Smooth muscle cell (in vitro differentiated cells): ENCODE measurements around the gene OR10G2. TPM values are rescaled to one million over a fixed set of nuclear protein-coding genes. Genes with fewer than 3 reads are reported as not detected.

Experiments used
- DNase-seq: peaks from one replicate; lab custom pipeline; 2025; ENCODE audit not compliant: unreplicated experiment; lab: John Stamatoyannopoulos, UW
- H2AFZ ChIP-seq: fragments of 200-600 bp; sonication (generic); 2 replicates; pipeline ENCODE4 v1.6.0; 2016; ENCODE audit warnings: antibody characterized with exemption, low read depth, mild to moderate bottlenecking
- H3F3A ChIP-seq: fragments of 200-600 bp; sonication (generic); 2 replicates; pipeline ENCODE4 v1.6.0; 2017; ENCODE audit warnings: antibody characterized with exemption, low read depth
- H3K27ac ChIP-seq: fragments of 200-600 bp; sonication (generic); 2 replicates; pipeline ENCODE4 v1.5.1; 2016; ENCODE audit warnings: low read depth, mild to moderate bottlenecking
- H3K27me3 ChIP-seq: fragments of 200-600 bp; sonication (generic); 2 replicates; pipeline ENCODE4 v1.6.1; 2016; ENCODE audit warnings: low read depth, mild to moderate bottlenecking
- H3K36me3 ChIP-seq: fragments of 200-600 bp; sonication (generic); 2 replicates; pipeline ENCODE4 v1.5.1; 2016; ENCODE audit warnings: low read depth
- H3K4me1 ChIP-seq: fragments of 200-600 bp; sonication (generic); 2 replicates; pipeline ENCODE4 v1.5.1; 2016; ENCODE audit warnings: low read depth
- H3K4me2 ChIP-seq: fragments of 200-600 bp; sonication (generic); 2 replicates; pipeline ENCODE4 v1.6.0; 2016; ENCODE audit warnings: mild to moderate bottlenecking
- H3K4me3 ChIP-seq: fragments of 200-600 bp; sonication (generic); 2 replicates; pipeline ENCODE4 v1.5.1; 2016; ENCODE audit warnings: mild to moderate bottlenecking
- H3K79me2 ChIP-seq: fragments of 200-600 bp; sonication (generic); 2 replicates; pipeline ENCODE4 v1.6.0; 2016; ENCODE audit warnings: low read depth, mild to moderate bottlenecking
- H3K9ac ChIP-seq: fragments of 200-600 bp; sonication (generic); 2 replicates; pipeline ENCODE4 v1.6.0; 2016; ENCODE audit warnings: low read depth
- H3K9me3 ChIP-seq: fragments of 200-600 bp; sonication (generic); replicated peaks from 2 replicates; pipeline ENCODE4 v1.5.1; 2016; ENCODE audit warnings: low read depth
- H4K20me1 ChIP-seq: fragments of 200-600 bp; sonication (generic); 2 replicates; pipeline ENCODE4 v1.6.0; 2016; ENCODE audit warnings: low read depth
- CTCF ChIP-seq: fragments of 200-600 bp; sonication (generic); IDR thresholded peaks from 2 replicates; pipeline ENCODE4 v1.5.1; 2017; ENCODE audit warnings: borderline replicate concordance, mild to moderate bottlenecking, antibody characterized with exemption; ENCODE audit not compliant: insufficient read depth, poor library complexity, severe bottlenecking
- WGBS: methylation state at CpG from one replicate; pipeline ENCODE4 v1.1.7; 2016; ENCODE audit warnings: low lambda C conversion rate; 5-methylcytosine and 5-hydroxymethylcytosine counted together
- polyA plus RNA-seq: library from polyadenylated mRNA; unstranded; fragments of >200 nt; fragmentation: Nextera tagmentation; extraction: Ambion mirVana; gene quantifications from 2 replicates; pipeline ENCODE4 v1.2.1, GENCODE V29; 2016
- total RNA-seq: library from RNA; depleted of rRNA; stranded (reverse); fragments of >200 nt; gene quantifications from 2 replicates; pipeline ENCODE4 v1.2.3, GENCODE V29; 2014

Gene OR10G2
- total RNA-seq (not detected in 2 replicates), polyA plus RNA-seq (not detected in 2 replicates)

GRCh38 chr14:21634840-21635239, at the start of gene OR10G2:
TSS of gene OR10G2 (minus strand) at chr14:21634940. CDS start at chr14:21634842, 98 bp downstream.
- Histone ChIP-seq H3K4me1 (no peaks in the 10 kb centered on the region), H3K9ac (no peak within 1 kb of the TSS), H4K20me1 (no peaks in the 10 kb centered on the region), H3K36me3 (no peaks in the 10 kb centered on the region), H3K79me2 (no peaks in the 10 kb centered on the region), H3K27me3 (no peaks in the 10 kb centered on the region), H3K4me2 (no peak within 1 kb of the TSS), H2AFZ (no peak within 1 kb of the TSS), H3K27ac (no peak within 1 kb of the TSS), H3F3A (no peaks in the 10 kb centered on the region), H3K4me3 (no peak within 1 kb of the TSS), H3K9me3 (no peaks in the 10 kb centered on the region)
- WGBS, result 86% methylated on average over 4 of the region's 4 CpGs
- no peak for DNase-seq
- no peak for TF ChIP-seq CTCF

DNA sequence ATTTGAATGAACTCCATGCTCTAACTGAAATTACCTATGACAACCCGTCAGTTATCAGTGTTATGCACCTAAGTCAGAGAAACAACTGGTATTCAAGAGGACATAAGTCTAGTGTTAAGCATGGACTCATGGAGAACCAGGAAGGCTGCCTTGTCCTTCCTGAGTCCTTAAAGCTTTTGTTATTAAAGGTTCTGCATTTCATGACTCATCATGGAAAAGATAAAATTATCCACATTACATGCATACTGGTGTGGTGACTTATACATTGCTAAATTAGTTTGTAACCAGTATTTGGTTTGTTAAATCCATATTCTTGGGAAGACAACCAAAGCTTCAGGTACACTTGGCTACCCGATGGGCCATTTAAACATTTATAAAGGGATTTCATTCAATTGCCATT, 45.3 kb upstream of the OR10G2 start:
- no peak overlapping the region for H3K4me2 ChIP-seq
- no peak for DNase-seq

GRCh38 chr14:21675566-21675965, 40.8 kb upstream of the OR10G2 start:
- no peak overlapping the region for H3K27ac ChIP-seq
- no peak overlapping the region for H3K9ac ChIP-seq
- TF ChIP-seq CTCF, result no peak
- no peaks in the 10 kb centered on the region for H3K27me3 ChIP-seq
- no peaks in the 10 kb centered on the region for H3K9me3 ChIP-seq
- no peaks in the 10 kb centered on the region for H3K4me1 ChIP-seq
- H3K4me3 ChIP-seq, result no peak overlapping the region
- no peak overlapping the region for H2AFZ ChIP-seq
- H3K4me2 ChIP-seq, result no peak overlapping the region
- no peaks in the 10 kb centered on the region for H4K20me1 ChIP-seq
- 85% methylated on average over 4 of the region's 4 CpGs for WGBS
- no peaks in the 10 kb centered on the region for H3K79me2 ChIP-seq
- H3K36me3 ChIP-seq, result no peaks in the 10 kb centered on the region
- no peaks in the 10 kb centered on the region for H3F3A ChIP-seq
- DNase-seq, result no peak

More for the DNA sequence above, 45.3 kb upstream of the OR10G2 start:
- peaks cover 3% of the 10 kb centered on the region for H3K27me3 ChIP-seq
- no peak overlapping the region for H3K4me3 ChIP-seq
- no peaks in the 10 kb centered on the region for H3F3A ChIP-seq
- H3K9ac ChIP-seq, result no peak overlapping the region
- H4K20me1 ChIP-seq, result no peaks in the 10 kb centered on the region
- H3K9me3 ChIP-seq, result no peaks in the 10 kb centered on the region
- 79% methylated on average over 2 of the region's 2 CpGs for WGBS
- H3K27ac ChIP-seq, result no peak overlapping the region
- H3K79me2 ChIP-seq, result no peaks in the 10 kb centered on the region
- H3K4me1 ChIP-seq, result no peaks in the 10 kb centered on the region
- no peak overlapping the region for H2AFZ ChIP-seq
- no peak for TF ChIP-seq CTCF
- H3K36me3 ChIP-seq, result no peaks in the 10 kb centered on the region

DNA sequence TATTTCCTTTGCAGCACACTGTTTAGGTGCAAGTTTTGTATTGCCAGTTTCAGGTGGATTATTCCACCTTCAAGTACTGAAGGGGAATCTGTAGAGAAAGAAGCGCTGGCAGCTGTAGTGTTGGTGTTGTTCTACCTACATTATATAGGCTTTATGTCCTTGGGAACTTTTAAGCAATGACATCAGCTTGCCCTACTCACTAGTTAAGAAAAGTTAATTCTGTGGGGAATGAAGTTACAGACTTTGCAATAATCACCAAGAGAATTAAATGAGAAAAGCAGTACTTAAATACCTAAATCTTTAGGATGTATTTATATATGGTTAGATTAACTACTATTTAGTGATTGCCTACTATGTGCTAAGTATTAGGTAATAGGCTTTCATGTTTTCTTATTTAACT, 39.0 kb upstream of the OR10G2 start, which contains the start of gene OR4E1:
Gene OR4E1 (minus strand): TSS at position 101 of the 400 bp plus-strand sequence. CDS start 2,883 bp downstream, outside the sequence.
- H3K79me2 ChIP-seq, result no peaks in the 10 kb centered on the region
- TF ChIP-seq CTCF, result no peak

More for the DNA sequence above, 39.0 kb upstream of the OR10G2 start, which contains the start of gene OR4E1:
- Histone ChIP-seq H3K27me3 (no peaks in the 10 kb centered on the region), H3K27ac (no peak within 1 kb of the TSS), H3K9ac (no peak within 1 kb of the TSS), H3K4me3 (no peak within 1 kb of the TSS), H3K36me3 (no peaks in the 10 kb centered on the region), H2AFZ (no peak within 1 kb of the TSS), H3K4me2 (no peak within 1 kb of the TSS), H3K4me1 (no peaks in the 10 kb centered on the region), H4K20me1 (no peaks in the 10 kb centered on the region), H3K9me3 (no peaks in the 10 kb centered on the region), H3F3A (no peaks in the 10 kb centered on the region)
- no peak for DNase-seq
- WGBS, result 91% methylated on average over 1 of the region's 1 CpG
